ENCODE results near the gene FAM222A.

Gene FAM222A

DNA sequence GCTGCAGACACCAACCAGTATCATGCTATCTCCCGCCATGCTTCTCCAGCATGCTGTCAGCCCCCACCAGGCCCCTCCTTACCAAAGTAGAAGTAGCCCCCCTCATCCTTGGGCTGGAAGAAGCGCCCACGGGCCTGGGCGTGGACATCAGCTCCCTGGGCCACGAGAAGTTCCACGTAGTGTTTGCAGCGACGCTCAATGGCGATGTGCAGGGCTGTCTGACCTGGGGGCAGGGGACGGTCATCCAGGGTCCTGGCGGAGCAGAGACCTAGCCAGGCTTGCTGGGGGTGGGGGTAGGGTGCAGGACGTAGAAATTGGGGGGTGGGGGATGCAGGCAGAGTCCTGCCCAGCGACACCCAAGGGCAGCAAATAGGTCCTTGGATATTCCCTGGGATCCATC, 86.9 kb downstream of the FAM222A start:
- no peak for DNase-seq (ENCODE audit: low spot score)

DNA sequence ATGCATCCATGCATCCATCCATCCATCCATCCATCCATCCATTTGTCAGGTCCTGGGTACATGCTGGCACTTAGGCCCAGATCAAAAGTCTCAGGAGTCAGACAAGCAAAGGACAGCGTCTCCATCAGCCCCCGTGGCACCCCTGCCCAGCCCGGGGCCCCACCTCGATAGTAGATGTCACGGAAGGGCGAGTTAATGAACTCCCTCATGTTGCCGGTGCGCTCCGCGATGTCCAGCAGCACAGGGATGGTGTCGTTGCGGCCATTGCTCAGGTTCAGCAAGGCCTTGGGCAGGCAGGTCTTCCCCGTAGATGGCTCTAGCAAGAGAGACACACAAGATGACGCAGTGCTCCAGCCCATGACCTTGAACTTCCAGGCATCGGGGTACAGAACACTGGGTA, 89.2 kb downstream of the FAM222A start:
- DNase-seq (ENCODE audit: low spot score) = no peak

DNA sequence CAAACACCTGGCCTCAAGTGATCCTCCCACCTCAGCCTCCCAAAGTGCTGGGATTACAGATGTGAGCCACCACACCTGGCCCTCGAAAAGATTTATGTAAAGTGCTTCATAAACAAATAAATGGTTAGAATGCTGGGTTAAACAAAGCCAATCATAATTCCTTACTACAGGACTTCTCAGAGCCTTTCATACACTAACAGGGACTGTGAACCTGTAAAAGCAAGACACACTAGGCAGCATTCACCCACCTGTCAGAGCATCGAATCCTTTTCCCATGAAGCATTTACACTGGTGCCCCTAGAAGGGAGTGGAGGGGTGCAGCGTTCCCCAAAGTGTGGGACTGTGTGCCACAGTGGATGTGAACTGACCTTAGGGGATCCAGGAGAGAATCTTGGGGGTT, 90.1 kb downstream of the FAM222A start:
- no peak for DNase-seq (ENCODE audit: low spot score)

DNA sequence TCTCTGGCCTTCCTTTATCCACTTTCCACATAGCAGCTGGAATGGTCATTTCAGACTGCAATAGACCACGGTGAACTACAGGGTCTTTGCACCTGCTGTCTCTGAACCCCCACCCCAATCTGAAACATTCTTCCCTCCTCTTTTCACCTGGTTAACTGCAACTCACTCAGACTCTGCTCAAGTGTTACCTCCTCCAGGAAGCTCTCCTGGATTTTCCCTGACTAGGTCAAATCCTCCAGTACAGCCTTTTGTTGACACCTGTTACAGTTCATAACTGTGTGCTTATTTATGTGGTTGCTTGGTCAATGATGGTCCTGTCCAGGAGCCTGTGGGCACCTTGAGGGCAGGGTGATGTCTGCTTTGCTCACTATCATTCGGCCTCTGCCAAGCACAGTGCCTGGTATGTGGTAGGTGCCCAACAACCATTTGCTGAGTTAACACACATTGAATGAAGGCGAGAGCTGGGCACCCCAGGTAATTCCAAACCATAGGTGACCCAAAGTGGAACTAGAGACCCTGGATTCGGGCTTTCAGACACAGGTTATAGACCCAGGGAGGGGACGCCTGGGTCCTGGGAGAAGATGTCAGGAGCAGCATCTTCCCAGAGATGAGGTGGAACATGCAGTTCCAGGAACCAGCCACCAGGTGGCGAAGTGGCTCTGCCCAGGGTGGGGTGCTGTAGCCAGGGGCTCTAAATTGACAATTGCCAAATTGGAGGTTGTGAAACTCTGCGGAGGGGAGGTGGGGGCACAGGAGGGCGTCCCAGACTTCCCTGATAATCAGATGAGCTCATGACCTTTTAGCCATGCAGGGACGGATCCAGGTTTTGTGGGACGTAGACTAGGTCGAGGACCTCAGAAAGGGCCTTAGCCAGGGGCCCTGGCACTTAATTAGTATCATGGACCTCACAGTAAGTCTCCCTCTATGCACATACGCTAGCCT, 91.5 kb downstream of the FAM222A start:
- peak; percentile 92 for DNase-seq (ENCODE audit: low spot score)

DNA sequence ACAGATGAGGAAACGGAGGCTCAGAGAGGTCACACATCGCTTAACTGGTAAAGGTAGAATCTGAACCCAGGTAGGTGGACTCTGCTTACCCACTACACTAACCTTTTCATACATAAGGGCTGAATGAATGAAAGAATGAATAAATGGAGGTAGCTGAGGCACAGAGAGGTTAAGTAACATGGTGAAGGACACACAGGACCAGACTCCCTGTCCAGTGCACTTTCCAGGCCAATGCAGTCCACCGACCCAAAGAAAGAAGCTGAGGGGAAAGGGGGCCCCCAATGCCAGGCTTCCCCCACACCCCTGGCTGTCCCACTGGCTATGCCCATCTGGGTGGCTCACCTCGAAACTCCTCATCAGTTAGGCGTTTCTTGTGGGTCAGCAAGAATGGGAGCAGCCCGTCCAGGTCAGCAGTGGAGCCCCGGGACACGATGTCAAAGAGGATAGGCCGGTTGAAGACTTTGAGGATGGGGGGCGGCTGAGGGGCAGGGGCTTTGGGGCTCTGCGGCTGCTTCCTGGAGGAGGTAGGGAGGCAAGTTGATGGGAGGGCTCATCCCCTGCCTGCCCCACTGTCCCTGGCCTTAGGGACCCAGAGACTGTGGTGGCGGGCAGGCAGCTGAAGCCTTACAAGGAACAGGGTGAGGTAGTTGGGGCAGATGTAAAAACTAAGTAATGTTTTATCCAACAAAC, 94.5 kb downstream of the FAM222A start:
- DNase-seq (ENCODE audit: low spot score) = no peak

DNA sequence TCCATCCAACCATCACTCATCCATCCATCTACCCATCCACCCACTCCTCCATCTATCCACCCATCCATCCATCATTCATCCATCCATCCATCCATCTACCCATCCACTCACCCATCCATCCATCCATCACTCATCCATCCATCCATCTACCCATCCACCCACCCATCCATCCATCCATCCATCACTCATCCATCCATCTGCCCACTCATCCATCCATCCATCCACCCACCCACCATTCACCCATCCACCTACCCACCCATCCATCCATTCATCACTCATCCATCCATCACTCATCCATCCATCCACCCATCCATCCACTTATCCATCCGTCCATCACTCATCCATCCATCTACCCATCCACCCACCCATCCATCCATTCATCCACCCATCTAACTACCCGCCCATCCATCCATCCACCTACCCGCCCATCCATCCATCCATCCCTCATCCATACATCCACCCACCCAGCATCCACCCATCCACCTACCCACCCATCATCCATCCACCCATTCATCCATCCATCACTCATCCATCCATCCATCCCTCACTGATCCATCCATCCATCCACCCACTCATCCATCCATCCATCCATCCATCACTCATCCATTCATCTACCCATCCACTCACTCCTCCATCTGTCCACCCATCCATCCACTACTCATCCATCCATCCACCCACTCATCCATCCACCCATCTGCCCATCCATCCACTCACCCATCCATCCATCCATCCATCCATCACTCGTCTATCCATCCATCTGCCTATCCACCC, 95.4 kb downstream of the FAM222A start:
- no peak for DNase-seq (ENCODE audit: low spot score)

DNA sequence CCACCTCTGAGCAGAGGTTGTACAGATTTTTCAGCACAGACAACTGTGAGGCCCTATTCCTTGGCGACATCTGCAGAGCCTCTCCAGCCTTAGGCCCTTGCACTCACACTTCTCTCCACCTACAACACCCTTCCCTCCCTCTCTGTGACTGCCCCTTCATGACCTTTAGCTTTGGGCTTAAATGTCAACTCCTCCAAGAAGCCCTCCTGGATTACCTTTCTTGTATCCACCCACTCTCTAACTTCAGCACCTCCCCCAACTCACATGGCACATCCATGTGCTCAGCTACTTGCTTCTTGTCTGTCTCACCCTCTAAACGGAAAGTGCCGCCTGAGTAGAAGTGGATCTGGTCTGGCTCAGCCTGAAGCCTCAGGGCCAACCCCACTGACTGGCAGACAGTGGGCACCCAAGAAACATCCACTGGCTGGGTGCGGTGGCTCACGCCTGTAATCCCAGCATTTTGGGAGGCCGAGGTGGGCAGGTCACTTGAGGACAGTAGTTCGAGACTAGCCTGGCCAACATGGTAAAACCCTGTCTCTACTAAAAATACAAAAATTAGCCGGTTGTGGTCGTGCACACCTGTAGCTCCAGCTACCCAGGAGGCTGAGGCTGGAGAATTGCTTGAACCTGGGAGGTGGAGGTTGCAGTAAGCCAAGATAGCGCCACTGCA, 97.5 kb downstream of the FAM222A start:
- no peak for DNase-seq (ENCODE audit: low spot score)

DNA sequence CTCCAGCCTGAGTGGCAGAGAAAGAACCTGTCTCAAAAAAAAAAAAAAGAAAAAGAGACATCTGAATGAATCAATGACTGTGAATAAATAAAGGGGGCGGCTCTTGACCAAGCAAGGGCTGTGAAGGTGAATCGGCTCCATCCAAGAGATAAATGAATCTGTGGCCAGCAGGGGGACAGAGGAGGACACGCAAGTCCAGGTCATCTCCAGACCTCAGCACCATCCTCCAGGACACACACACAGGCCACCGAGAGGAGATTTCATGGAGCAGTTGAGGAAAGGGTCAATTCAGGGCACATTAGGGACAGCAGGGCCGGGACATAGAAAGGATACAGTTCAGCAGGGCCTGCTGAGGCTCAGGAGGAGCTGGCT, 98.0 kb downstream of the FAM222A start:
- no peak for DNase-seq (ENCODE audit: low spot score)

DNA sequence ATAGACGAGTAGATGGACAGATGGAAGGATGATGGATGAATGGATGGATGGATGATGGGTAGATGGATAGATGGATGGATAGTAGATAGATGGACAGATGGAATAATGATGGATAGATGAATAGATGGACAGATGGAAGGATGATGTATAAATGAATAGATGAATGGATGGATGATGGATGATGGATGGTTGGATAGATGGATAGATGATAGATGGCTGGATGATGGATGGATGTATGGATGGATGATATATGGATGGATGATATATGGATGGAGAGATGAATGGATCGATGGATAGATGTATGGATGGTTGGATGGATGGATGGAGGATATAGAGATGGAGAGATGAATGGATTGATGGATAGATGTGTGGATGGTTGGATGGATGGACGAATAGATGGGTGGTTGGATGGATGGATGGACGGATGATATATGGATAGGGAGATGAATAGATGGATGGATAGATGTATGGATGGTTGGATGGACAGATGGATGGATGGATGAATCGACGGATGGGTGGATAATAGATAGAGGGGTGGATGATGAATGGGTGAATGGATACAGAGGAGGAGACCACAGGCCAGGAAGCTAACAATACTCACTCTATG, 100.3 kb downstream of the FAM222A start:
- DNase-seq (ENCODE audit: low spot score) = no peak

DNA sequence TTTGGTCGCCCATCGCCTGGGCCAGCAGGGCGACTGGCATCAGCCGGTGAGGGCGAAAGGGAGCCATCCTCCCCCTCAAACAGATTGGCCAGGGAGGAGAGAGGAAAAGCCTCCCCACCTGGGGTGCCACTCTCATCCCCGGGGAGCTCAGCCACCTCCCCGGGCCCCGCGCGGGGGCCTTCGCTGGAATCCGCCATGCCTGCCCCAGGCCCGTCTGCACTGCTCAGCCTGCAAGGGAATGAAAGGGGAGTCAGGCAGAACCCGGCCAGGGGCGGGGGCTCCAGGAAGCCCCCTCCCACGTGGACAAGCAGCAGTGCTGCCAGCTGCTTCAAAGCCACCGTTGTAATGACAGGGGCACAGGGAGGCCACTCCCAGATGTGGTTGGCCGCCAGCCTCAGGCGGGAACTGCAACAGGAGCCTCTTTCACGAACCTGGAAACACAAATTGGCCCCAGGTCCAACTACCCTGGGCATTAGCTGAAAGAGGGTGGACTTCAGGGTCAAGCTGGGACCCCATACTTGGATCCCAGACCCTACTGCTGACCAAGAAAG, 101.0 kb downstream of the FAM222A start:
- no peak for DNase-seq (ENCODE audit: low spot score)

DNA sequence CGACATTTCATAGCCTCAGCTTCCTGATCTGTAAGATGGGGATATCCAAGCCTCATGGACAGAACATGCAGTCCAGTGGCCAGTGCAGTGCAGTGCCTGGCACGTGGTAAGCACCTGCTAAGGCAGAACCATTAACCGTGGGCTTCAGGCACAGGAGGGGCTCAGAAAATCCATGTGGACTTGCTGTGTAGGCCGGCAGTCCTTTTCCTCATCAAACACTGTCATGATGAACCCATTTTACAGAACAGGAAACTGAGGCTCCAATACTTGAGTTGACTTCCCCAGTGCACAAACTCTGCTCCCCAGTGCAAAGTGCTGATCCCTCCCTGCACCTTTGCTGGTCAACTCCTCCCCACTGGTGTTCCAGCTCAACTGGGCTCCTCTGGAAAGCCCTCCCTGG, 101.6 kb downstream of the FAM222A start:
- no peak for DNase-seq (ENCODE audit: low spot score)

DNA sequence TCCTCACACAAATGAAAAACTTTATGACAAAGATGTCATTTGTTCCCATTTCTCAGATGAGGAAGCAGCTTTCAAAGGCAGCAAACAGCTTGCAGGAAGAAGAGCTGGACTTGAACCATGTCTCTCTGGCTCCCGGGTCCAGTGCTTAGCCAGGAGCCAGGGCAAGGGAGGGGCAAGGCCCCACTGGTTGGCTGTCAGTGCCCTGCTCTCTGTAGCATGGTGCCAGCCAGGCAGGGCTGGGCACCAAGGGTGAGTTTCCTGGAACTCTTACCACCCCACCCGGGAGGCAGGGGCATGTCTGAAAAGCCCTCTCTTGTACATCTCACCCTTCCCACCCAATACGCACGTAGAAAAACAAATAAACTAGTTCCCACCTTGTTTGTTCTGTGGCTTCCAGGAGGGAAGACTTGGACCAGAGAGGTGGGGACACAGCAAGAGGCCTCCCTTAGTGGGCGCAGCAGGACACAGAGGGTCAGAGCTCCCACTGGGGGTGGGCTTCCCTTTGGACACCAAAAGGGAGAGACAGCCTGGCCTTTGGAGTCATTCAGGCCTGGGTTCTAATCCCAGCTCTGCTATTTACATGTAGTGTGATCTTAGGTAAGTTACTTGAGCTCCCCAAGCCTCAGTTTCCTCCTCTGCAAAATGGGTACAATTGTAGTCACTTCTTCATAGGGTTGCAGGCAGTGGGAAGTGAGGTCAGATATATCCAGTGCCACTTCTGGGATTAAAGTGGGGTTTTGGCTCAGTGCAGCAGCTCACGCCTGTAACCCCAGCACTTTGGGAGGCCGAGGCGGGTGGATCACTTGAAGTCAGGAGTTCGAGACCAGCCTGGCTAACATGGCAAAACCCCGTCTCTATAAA, 102.4 kb downstream of the FAM222A start:
- no peak for DNase-seq (ENCODE audit: low spot score)

DNA sequence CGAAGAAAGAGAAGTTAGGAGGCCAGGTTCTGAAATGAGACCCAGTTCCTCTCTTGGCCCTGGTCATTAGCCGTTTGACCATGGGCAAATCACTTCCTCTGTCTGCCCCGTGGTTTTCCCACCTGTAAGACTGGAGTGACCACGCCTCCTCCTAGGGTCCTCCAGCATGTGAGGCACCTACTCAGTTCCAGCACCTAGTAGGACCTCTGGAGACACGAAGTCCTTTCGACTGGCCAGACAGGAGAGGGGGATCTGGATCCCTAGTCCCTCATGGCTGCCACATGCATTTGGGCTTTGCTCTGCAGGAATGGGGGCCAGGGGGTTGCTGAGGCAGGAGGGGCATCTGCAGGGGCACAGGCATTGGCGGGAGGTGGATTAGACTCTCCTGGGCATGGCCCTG, 103.2 kb downstream of the FAM222A start:
- DNase-seq (ENCODE audit: low spot score) = no peak

DNA sequence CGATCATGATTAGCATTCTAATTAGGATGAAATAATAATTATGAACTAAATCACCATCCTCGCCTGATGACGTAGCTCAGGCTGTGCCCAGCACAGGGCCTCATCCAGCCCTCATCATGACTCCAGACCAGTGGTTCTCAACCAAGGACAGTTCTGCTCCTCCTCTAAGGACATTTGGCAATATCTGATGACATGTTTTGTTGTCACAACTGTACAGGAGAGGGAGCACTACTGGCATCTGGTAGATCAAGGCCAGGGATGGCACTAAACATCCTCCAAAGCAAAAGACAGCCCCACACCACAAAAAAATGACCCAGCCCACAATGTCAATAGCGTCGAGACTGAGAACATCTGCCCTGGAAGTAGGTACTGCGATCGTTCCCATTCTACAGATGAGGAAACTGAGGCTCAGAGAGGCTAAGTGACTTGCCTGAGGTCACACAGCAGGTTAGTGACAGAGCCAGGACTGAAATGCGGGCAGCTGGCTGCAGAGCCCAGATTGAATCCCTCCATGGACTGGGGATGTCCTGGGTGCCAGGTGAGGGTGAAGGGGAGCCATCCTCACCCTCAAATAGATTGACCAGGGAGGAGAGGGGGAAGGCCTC, 104.1 kb downstream of the FAM222A start:
- DNase-seq (ENCODE audit: low spot score) = no peak

DNA sequence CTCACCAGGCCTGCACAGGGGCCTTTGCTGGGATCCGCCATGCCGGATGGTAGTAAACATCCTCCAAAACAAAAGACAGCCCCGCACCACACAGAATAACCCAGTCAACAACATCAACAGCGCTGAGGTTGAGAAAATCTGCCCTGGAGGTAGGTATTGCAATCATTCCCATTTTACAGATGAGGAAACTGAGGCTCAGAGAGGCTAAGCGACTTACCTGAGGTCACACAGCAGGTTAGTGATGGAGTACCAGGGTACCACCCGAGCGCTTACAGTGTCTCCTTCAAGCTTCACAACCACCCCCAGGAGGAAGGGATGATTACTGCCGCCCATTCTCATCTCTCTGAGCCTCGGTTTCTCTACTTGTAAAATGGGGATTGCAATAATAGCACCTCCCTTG, 104.6 kb downstream of the FAM222A start:
- DNase-seq (ENCODE audit: low spot score) = no peak

DNA sequence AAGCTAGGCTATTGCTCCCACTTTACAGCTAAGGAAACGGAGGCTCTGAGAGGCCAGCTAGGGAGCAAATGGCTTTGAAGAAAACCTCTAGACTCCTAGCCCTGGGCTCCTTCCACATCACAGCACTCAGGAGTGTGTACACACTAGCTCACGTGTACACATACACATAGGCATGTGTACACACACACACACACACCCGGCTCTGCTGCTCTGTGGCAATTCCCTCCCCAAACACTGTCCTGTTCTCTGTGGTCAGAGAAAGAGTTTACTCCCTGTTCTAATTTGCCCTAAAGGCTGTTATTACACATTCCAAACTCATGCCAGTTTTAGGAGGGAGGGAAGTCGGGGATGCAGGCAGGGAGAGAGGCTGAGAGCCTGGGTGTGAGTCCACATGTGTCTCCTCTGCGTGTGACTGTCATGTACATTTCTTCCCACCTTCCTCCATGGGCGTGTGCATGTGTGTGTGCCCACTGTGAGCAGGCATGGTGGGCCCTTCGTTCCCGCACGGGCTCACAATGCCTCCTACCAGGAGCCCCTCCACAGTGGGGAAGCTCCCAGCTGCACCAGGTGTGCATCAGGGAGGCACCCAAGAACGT, 105.4 kb downstream of the FAM222A start:
- no peak for DNase-seq (ENCODE audit: low spot score)
